ENCODE measurements around the gene SEMA5A.
"Not testable (repeated sequence)": the region's sequence is repeated elsewhere in the genome, so short reads cannot be mapped to it uniquely, and the experiment has no call there.

The SEMA5A gene

GRCh38 chr5:9358961-9359685 is 186.8 kb downstream of the SEMA5A start:
- no peak for DNase-seq (ENCODE audit: low read depth)

GRCh38 chr5:9356351-9356825 is 189.5 kb downstream of the SEMA5A start:
- DNase-seq (ENCODE audit: low read depth) = no peak

DNA sequence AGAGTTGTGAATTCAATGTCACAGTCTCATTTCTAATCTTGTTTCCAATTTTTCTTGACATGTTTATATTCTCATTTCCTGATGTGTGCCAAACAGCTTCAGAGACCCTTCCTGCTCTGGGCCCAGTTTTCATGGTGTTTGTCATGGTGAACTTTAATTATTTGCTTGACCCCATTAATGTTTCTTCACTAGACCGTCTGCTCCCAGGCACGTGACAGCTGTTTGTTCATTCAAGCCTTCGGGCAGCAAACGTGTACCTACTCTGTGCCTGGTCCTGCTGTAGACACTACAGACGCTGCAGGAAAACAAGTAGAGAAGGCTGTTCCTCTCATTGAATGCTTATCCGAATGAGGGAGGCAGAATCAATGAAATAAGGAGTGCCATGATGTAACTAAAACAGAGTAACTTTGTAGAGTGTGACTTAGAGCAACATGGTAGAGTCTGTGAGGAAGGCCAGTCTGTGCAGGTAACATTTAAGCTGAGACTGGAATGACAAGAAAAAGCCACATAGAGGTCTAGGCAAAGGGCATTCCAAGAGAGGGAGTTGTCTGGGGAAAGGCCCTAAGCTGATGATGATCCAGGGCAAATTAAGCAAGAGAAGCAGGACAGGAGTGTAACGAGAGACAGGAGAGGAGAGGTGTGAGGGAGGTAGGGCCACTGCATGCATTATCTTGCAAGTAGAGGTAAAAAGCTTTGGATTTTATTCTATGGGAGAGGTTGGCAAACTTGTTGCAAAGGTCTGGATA is 191.4 kb downstream of the SEMA5A start:
- no peak for DNase-seq (ENCODE audit: low read depth)

DNA sequence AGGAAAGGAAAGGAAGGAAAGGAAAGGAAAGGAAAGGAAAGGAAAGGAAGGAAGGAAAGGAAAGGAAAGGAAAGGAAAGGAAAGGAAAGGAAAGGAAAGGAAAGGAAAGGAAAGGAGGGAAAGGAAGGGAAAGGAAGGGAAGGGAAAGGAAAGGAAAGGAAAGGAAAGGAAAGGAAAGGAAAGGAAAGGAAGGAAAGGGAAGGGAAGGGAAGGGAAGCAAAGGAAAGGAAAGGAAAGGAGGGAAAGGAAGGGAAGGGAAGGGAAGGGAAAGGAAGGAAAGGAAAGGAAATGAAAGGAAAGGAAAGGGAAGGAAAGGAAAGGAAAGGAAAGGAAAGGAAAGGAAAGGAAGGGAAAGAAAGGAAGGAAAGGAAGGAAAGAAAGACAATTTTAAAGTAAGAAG is 192.8 kb downstream of the SEMA5A start:
- DNase-seq (ENCODE audit: low read depth) = not testable (repeated sequence)

DNA sequence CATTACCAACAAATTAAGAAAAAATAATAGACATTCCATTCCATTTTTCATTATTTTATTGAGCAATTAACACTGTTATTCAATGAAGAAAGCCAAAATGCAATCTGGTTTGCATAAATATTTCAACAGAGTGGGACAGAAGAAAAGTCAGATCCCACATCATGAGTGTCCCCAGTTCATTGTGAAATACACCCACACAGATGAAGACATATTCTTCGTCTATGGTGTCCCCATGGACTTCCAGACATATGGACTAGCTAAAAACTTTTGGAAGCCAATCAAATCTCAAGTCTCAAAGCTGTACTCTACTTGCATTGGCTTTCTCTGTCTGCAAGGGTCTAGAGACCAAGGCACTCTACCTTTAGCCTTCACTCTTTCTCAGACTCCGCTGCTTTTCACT is 194.3 kb downstream of the SEMA5A start:
- DNase-seq (ENCODE audit: low read depth) = no peak

DNA sequence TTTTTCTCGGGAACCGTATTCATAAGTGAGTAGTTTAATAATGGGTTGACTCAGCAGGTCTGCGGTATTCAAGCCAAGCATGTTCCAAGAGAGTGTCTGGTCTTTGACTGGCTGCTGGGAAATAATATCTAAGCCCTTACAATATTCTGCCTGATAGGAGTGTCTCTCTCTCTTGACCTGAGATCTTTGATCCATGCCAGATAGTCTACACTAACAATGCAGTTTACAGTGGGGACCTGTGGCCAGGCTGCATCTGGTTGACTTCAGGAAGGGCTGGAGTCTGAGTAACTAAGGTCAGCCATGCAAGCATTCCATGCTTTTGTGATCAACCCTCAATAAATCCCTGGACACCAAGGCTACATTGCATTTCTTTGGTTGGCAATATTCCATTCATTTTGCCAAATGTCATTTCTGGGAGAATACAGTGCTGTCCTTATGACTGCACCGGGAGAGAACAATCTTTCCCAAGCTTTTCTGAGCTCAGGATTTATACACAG is 195.5 kb downstream of the SEMA5A start:
- no peak for DNase-seq (ENCODE audit: low read depth)

GRCh38 chr5:9348401-9348996 is 197.4 kb downstream of the SEMA5A start:
- DNase-seq (ENCODE audit: low read depth) = no peak

DNA sequence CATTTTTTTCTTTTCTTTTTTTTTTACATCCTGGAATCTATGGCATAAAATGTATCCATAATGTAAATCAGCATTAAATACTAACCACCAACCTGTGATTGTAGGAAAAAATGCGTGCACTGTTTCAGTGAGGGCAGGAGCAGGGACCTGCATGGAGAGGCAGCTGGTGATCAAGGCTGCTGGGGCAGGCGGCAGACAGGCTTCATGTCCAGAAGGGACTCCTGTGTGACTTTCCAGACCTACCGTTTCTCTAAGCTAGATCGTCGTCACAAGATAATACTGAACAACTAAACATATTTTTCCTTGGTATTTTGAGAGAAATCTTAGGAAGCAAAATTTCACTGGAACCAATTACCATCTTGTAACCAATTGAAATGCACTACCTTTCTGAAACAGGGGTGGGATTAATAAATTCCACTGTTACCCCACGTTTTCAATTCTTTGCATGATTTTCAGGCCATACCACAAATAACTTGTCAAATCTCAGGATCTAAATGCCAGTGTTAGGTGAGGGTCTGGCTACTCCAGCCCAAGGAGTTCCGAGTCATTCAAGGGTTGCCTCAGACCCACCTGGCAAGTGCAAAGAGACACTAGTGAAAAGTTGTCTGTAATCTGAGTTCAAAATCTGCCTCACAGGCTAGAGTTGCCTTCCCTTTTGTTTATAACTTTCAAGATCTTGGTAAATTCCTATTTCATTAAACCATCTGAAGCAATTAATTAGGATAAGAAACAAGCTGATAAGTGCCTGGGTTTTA is 198.2 kb downstream of the SEMA5A start:
- no peak for DNase-seq (ENCODE audit: low read depth)

DNA sequence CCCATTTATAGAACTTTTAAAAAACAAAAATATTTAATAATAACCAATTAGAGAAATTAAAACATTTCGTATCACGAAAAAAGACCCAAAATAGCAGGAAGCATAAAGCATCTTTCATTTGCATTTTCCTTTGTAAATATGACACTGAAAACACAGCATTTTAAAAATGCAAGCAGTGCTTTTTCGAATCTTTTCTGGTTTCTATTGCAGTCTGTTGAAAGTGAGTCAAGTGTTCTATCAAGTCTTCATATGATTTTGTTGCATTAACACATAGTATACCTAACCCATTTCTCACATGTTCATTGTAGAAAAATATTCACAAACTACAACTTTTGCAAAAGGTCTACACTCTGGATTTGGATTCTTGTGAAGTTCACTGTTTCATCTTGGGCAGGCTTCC is 198.8 kb downstream of the SEMA5A start:
- no peak for DNase-seq (ENCODE audit: low read depth)

DNA sequence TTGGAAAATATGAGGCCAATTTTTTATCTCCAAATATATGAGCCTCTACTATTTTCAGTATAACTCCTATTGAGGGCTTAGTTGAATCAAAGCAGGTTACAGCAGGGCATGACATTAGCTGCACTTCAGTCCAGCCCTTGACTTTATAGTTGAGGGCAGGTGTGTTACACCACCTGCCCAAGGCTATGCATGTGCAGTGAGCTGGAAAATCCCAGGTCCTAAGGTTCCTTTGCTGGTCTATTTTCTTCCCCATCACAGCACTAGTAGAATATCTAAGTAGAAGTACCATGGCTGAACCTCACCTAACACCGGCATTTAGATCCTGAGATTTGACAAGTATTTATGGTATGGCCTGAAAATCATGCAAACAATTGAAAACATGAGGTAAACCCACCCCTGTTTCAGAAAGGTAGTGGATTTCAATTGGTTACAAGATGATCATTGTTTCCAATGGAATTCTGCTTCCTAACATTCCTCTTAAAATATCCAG is 201.1 kb downstream of the SEMA5A start:
- DNase-seq (ENCODE audit: low read depth) = no peak

DNA sequence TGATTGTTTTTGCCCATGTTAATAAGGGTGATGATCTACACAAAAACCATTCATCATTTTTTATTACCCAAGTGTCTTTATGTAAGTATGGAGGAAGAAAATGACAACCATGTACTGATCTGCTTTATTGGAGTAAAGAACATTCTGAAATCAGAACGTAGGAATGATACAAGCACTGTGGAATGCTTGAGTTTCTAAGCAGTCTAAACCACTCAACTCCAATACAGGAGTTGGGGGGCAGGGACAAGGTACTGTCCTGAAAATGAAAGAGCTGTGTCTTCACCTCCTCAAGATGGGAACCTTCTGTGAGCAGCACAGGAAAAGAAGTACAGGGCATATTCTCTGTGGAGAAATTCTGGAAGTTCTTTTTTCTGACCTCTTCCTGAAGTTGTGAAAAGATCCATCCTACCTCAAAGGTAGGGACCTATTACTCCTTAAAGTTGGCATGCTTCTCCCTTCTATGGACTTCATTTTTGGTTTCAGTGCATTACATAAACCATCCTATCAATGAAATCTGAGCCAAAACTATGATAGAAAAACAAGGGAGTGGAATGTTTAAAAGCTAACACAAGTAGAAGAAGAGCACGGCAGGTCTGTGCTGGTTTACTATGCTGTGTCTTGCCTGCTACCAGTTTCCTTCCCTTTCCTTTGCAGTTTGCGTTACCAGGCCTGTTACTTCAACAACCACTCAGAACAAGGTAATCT is 202.6 kb downstream of the SEMA5A start:
- DNase-seq (ENCODE audit: low read depth) = no peak

GRCh38 chr5:9342161-9342787 is 203.6 kb downstream of the SEMA5A start:
- DNase-seq (ENCODE audit: low read depth) = no peak

- no peak for DNase-seq (ENCODE audit: low read depth)
Observed at GRCh38 chr5:9340085-9340484, 205.8 kb downstream of the SEMA5A start.

DNA sequence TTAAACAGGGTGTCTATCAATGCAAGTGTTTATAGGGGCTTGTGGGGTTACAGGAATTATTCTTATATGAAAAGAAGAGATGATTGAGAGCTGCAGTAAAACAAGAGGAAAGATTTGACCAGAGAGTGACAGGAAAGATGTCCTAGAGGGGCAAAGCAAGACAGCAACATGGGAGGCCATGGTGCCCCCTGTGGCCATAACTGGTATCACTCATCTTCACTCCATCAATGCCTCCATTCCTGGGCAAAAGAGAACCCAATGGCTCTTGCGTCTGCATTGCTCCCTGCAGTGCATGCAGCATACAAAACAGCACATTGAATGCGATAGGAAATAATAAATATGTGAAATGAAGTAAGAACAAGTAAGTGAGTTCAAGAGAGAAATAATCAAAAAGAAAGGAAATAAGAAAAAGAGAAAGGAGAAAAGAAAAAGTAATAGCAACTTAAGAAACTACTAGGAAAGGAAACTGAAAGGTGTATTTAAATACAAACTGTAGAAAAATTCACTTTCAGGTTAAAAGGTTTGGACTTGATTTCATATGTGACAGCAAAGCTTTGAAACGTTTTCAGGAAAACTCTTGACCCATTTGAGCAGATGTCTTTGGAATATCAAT is 206.6 kb downstream of the SEMA5A start:
- DNase-seq (ENCODE audit: low read depth) = no peak

GRCh38 chr5:9338796-9339195 is 207.1 kb downstream of the SEMA5A start:
- DNase-seq (ENCODE audit: low read depth) = no peak

GRCh38 chr5:9337928-9338595 is 207.8 kb downstream of the SEMA5A start:
- DNase-seq (ENCODE audit: low read depth) = no peak

DNA sequence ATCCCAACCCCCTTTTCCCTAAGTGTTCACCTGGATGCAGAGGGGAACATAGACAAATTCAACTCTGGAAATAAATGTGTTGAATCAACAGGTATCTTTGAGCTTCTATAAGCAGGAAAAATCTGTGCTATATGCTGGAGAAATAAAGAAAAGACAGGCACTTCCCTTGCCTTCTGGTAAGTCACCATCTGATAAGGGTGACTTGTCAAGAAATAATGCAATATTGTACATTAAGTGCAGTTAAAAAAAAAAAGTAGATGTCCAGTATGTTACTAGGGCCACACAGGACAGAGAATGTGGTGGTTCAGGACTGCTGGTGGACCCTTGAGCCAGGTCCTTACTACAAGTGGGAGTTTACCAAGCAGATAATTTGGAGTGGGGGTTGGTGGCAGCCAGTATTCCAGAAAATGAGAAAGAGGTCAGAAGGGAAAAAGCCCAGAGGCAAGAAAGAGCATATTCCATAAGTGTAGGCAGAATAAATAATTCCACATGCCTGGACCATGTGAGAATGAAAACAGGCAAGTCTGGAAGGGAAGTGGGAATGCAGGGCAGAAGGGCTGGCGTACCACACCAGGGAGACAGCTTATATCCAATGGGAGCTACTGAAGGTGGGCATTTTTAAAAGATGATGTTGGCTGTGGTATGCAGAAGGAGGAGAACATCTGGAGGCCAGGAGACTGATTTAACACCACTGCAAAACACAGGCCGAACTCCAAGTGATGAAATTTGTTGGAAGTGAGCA is 209.9 kb downstream of the SEMA5A start:
- DNase-seq (ENCODE audit: low read depth) = no peak

GRCh38 chr5:9335269-9335668 is 210.6 kb downstream of the SEMA5A start:
- DNase-seq (ENCODE audit: low read depth) = no peak

GRCh38 chr5:9332026-9332425 is 213.8 kb downstream of the SEMA5A start:
- no peak for DNase-seq (ENCODE audit: low read depth)
